GM06990 (cell line): Measurements from ENCODE around the gene OR51B4.
"Not testable (repeated sequence)": the region's sequence is repeated elsewhere in the genome, so short reads cannot be mapped to it uniquely, and the experiment has no call there.

ENCODE experiments used
- DNase-seq: peaks from one replicate; pipeline ENCODE4 v3.0.0-alpha.2; 2011; ENCODE audit not compliant: insufficient read length; ENCODE audit errors: extremely low read depth
- H3K27me3 ChIP-seq: replicated peaks from 2 replicates; pipeline ENCODE4 v1.6.0; 2011; ENCODE audit warnings: low read length; ENCODE audit not compliant: control insufficient read depth, insufficient read depth
- H3K36me3 ChIP-seq: 2 replicates; pipeline ENCODE4 v1.5.1; 2011; ENCODE audit warnings: low read length; ENCODE audit not compliant: control insufficient read depth, insufficient read depth
- H3K4me3 ChIP-seq: replicated peaks from 2 replicates; pipeline ENCODE4 v1.5.1; 2011; ENCODE audit warnings: low read depth, mild to moderate bottlenecking, control low read depth, low read length
- CTCF ChIP-seq: IDR thresholded peaks from 2 replicates; pipeline ENCODE4 v1.5.1; 2011; ENCODE audit warnings: low read length, control low read depth, mild to moderate bottlenecking, inconsistent platforms; ENCODE audit not compliant: insufficient read depth, poor library complexity, severe bottlenecking

The OR51B4 gene

GRCh38 chr11:5343474-5344335 lies 42.0 kb upstream of the OR51B4 start, which contains the start of gene OR51B5:
Gene OR51B5, minus strand, starts transcription at chr11:5343524. Its CDS starts 0 bp downstream, at chr11:5343524.
- no peaks in the 10 kb centered on the region; the same call in 1 of the 2 replicates for H3K27me3 ChIP-seq
- no peak for TF ChIP-seq CTCF
- no peaks in the 10 kb centered on the region for H3K36me3 ChIP-seq
- no peak for DNase-seq
- H3K4me3 ChIP-seq = no peak within 1 kb of the TSS

- no peak for TF ChIP-seq CTCF
Measured at GRCh38 chr11:5339771-5340322, 38.1 kb upstream of the OR51B4 start.

GRCh38 chr11:5337253-5337652 lies 35.5 kb upstream of the OR51B4 start:
- not testable (repeated sequence) for H3K36me3 ChIP-seq, DNase-seq, H3K27me3 ChIP-seq, H3K4me3 ChIP-seq

More at GRCh38 chr11:5339771-5340322, 38.1 kb upstream of the OR51B4 start:
- DNase-seq = no peak
- no peaks in the 10 kb centered on the region for H3K36me3 ChIP-seq
- H3K27me3 ChIP-seq = no peaks in the 10 kb centered on the region; the same call in 1 of the 2 replicates
- no peak overlapping the region for H3K4me3 ChIP-seq

- TF ChIP-seq CTCF = no peak
- H3K36me3 ChIP-seq = no peaks in the 10 kb centered on the region
- no peak for DNase-seq
- H3K4me3 ChIP-seq = no peak overlapping the region
- no peaks in the 10 kb centered on the region for H3K27me3 ChIP-seq
Measured at GRCh38 chr11:5336331-5336730, 34.6 kb upstream of the OR51B4 start.

- TF ChIP-seq CTCF = no peak
- H3K4me3 ChIP-seq = no peak overlapping the region
- no peaks in the 10 kb centered on the region for H3K36me3 ChIP-seq
- H3K27me3 ChIP-seq = no peaks in the 10 kb centered on the region
- DNase-seq = no peak
Measured at GRCh38 chr11:5335170-5335569, 33.4 kb upstream of the OR51B4 start.

- H3K4me3 ChIP-seq = no peak within 1 kb of the TSS
- DNase-seq = no peak
- H3K36me3 ChIP-seq = no peaks in the 10 kb centered on the region
- no peak for TF ChIP-seq CTCF
- H3K27me3 ChIP-seq = no peaks in the 10 kb centered on the region
Measured at GRCh38 chr11:5324197-5324596, 22.5 kb upstream of the OR51B4 start, which contains the start of gene OR51B2. Gene OR51B2, minus strand, starts transcription at chr11:5324297. Its CDS starts 0 bp downstream, at chr11:5324297.
